ENCODE measurements around the gene PHAF1.

Gene PHAF1

DNA sequence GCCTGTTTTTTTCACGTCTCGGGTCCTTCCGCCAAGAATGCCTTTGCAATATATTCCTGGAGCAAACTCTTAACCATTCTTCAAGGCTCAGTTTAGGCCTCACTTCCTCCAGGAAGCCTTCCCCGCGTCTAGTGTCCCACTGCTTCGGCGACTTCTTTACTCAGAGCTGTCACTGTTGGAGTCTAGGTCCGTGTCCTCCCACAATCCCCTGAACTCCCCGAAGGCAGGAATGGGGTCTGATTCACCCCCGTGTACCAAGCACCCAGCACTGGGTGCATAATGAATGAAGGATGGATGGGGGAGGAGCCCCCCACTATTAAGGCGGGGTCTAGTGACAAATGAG lies 73.5 kb downstream of the PHAF1 start:
- peaks cover 48% of the 10 kb centered on the region for H3K27me3 Mint-ChIP-seq (ENCODE audit: low read depth, poor library complexity)
- no peak for DNase-seq
- H3K27ac Mint-ChIP-seq, result no peak overlapping the region
- TF ChIP-seq, protein P1, sequence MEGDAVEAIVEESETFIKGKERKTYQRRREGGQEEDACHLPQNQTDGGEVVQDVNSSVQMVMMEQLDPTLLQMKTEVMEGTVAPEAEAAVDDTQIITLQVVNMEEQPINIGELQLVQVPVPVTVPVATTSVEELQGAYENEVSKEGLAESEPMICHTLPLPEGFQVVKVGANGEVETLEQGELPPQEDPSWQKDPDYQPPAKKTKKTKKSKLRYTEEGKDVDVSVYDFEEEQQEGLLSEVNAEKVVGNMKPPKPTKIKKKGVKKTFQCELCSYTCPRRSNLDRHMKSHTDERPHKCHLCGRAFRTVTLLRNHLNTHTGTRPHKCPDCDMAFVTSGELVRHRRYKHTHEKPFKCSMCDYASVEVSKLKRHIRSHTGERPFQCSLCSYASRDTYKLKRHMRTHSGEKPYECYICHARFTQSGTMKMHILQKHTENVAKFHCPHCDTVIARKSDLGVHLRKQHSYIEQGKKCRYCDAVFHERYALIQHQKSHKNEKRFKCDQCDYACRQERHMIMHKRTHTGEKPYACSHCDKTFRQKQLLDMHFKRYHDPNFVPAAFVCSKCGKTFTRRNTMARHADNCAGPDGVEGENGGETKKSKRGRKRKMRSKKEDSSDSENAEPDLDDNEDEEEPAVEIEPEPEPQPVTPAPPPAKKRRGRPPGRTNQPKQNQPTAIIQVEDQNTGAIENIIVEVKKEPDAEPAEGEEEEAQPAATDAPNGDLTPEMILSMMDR (IDR thresholded peaks at IDR 0.05), result no peak
- H3K36me3 Mint-ChIP-seq (ENCODE audit: low read depth), result no peaks in the 10 kb centered on the region
- H3K9me3 Mint-ChIP-seq, result peaks cover 3% of the 10 kb centered on the region
- no peak overlapping the region for H3K4me3 Mint-ChIP-seq
- peaks cover 16% of the 10 kb centered on the region for H3K4me1 Mint-ChIP-seq

GRCh38 chr16:67183627-67184452 lies 74.1 kb downstream of the PHAF1 start, which contains the start of gene MATCAP1:
MATCAP1 (minus strand) TSS chr16:67183963; CDS start chr16:67180610, 3,353 bp downstream.
- Mint-ChIP-seq H3K36me3 (ENCODE audit: low read depth) (no peaks in the 10 kb centered on the region), H3K4me1 (peaks cover 11% of the 10 kb centered on the region), H3K27me3 (ENCODE audit: low read depth, poor library complexity) (peaks cover 46% of the 10 kb centered on the region), H3K27ac (no peak within 1 kb of the TSS), H3K9me3 (peaks cover 3% of the 10 kb centered on the region), H3K4me3 (peak within 1 kb of the TSS; percentile 28)
- TF ChIP-seq, protein P1 (IDR thresholded peaks at IDR 0.05), result no peak
- DNase-seq, result peak; percentile 96

DNA sequence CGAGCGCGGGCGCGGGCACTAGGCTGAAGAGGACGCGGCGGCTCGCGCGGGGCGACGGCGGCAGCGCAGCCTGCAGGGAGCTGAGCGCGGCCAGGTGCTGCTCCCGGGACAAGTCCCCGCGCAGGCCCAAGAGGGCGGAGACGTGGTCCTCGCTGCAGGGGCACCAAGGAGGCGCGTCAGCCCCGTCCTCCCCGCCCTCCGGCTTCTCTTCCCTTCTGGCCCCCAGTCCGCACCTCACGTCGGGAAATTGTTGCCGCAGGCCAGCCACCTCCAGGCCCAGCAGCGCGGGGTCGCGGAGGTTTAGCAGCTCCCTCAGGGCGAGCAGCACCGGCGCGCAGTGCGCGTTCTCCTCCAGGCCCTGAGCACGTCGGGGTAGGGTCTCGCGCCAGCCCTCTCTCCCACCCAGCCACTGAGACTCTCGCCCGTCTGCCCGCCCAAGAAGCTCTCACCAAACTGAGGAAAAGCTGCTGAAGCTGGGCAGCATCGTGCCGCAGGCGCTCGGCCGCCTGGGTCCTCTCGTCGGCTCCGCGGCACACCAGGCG lies 74.8 kb downstream of the PHAF1 start:
- Mint-ChIP-seq H3K4me1 (peaks cover 8% of the 10 kb centered on the region), H3K4me3 (peak overlapping the region; percentile 28), H3K27ac (no peak overlapping the region), H3K36me3 (ENCODE audit: low read depth) (no peaks in the 10 kb centered on the region), H3K27me3 (ENCODE audit: low read depth, poor library complexity) (peaks cover 41% of the 10 kb centered on the region), H3K9me3 (peaks cover 3% of the 10 kb centered on the region)
- no peak for DNase-seq
- TF ChIP-seq, protein P1 (IDR thresholded peaks at IDR 0.05), result no peak

GRCh38 chr16:67184995-67185650 lies 75.4 kb downstream of the PHAF1 start:
- TF ChIP-seq, protein P1 (IDR thresholded peaks at IDR 0.05), result peak; percentile 76
- peaks cover 12% of the 10 kb centered on the region for H3K4me1 Mint-ChIP-seq
- DNase-seq, result peak; percentile 98
- H3K36me3 Mint-ChIP-seq (ENCODE audit: low read depth), result no peaks in the 10 kb centered on the region
- H3K27ac Mint-ChIP-seq, result peak overlapping the region; percentile 37
- peak overlapping the region; percentile 93 for H3K4me3 Mint-ChIP-seq
- peaks cover 3% of the 10 kb centered on the region for H3K9me3 Mint-ChIP-seq
- H3K27me3 Mint-ChIP-seq (ENCODE audit: low read depth, poor library complexity), result peaks cover 37% of the 10 kb centered on the region

GRCh38 chr16:67185651-67186134 lies 76.0 kb downstream of the PHAF1 start:
- peaks cover 18% of the 10 kb centered on the region for H3K4me1 Mint-ChIP-seq
- H3K27ac Mint-ChIP-seq, result no peak overlapping the region
- DNase-seq, result no peak
- peaks cover 37% of the 10 kb centered on the region for H3K27me3 Mint-ChIP-seq (ENCODE audit: low read depth, poor library complexity)
- peak overlapping the region; percentile 93 for H3K4me3 Mint-ChIP-seq
- TF ChIP-seq, protein P1 (IDR thresholded peaks at IDR 0.05), result no peak
- H3K9me3 Mint-ChIP-seq, result peaks cover 3% of the 10 kb centered on the region
- no peaks in the 10 kb centered on the region for H3K36me3 Mint-ChIP-seq (ENCODE audit: low read depth)
